Large intestine (tissue), 3 donors: ENCODE measurements around the gene NUBPL. TPM values are rescaled to one million over a fixed set of nuclear protein-coding genes. Genes with fewer than 3 reads are reported as not detected.

Experiments
- DNase-seq, 2 donors: peaks; one replicate each; pipeline versions ENCODE4 v3.0.0 to v3.0.0-alpha.2; 2013
- H3K27ac ChIP-seq: one replicate; pipeline ENCODE4 v1.5.1; 2013; ENCODE audit warnings: low read length
- H3K27me3 ChIP-seq: 2 replicates; pipeline ENCODE4 v1.6.1; 2013; ENCODE audit warnings: low read length; ENCODE audit not compliant: control insufficient read depth, insufficient read depth
- H3K36me3 ChIP-seq: 2 replicates; pipeline ENCODE4 v1.6.1; 2013; ENCODE audit warnings: low read length; ENCODE audit not compliant: control insufficient read depth, insufficient read depth
- H3K4me1 ChIP-seq: one replicate; pipeline ENCODE4 v1.6.1; 2013; ENCODE audit warnings: low read length; ENCODE audit not compliant: control insufficient read depth, insufficient read depth
- H3K4me3 ChIP-seq: one replicate; pipeline ENCODE4 v1.5.1; 2013; ENCODE audit warnings: low read length
- H3K9me3 ChIP-seq: one replicate; pipeline ENCODE4 v1.6.1; 2013; ENCODE audit warnings: mild to moderate bottlenecking, low read depth, low read length, moderate library complexity; ENCODE audit not compliant: control insufficient read depth
- WGBS: methylation state at CpG from one replicate; pipeline ENCODE4 v1.1.5; 2013; ENCODE audit warnings: low lambda C conversion rate; ENCODE audit not compliant: insufficient coverage; 5-methylcytosine and 5-hydroxymethylcytosine counted together
- polyA plus RNA-seq: library from polyadenylated mRNA; unstranded; fragments of 120-200 nt; gene quantifications from one replicate; pipeline ENCODE4 v1.2.1, GENCODE V29; 2013

Gene NUBPL
- polyA plus RNA-seq, 1 donor, result 12.1 TPM

- H3K9me3 ChIP-seq, result no peaks in the 10 kb centered on the region
- H3K27me3 ChIP-seq, result no peaks in the 10 kb centered on the region
- H3K36me3 ChIP-seq, result no peaks in the 10 kb centered on the region
- H3K27ac ChIP-seq, result peak overlapping the region; percentile 51
- peak; percentile 45 to 77 for DNase-seq
- H3K4me3 ChIP-seq, result no peak overlapping the region
- 43% methylated on average over 2 of the region's 2 CpGs for WGBS
- peaks cover 4% of the 10 kb centered on the region for H3K4me1 ChIP-seq
Observed at GRCh38 chr14:31902002-31902401, 340.8 kb downstream of the NUBPL start.

GRCh38 chr14:31902945-31903646, 341.9 kb downstream of the NUBPL start:
- Histone ChIP-seq H3K27ac (no peak overlapping the region), H3K9me3 (no peaks in the 10 kb centered on the region), H3K27me3 (no peaks in the 10 kb centered on the region), H3K4me1 (peaks cover 4% of the 10 kb centered on the region), H3K36me3 (no peaks in the 10 kb centered on the region), H3K4me3 (no peak overlapping the region)
- no CpG with 5 or more reads among the region's 6 CpGs for WGBS
- peak; percentile 29 to 46 for DNase-seq

GRCh38 chr14:31909977-31910376, 348.8 kb downstream of the NUBPL start:
- no peak for DNase-seq
- Histone ChIP-seq H3K27me3 (no peaks in the 10 kb centered on the region), H3K4me1 (no peaks in the 10 kb centered on the region), H3K36me3 (no peaks in the 10 kb centered on the region), H3K9me3 (peaks cover 5% of the 10 kb centered on the region), H3K4me3 (no peak overlapping the region), H3K27ac (no peak overlapping the region)
- WGBS, result 80% methylated on average over 1 of the region's 3 CpGs

Other genes with a start within 250 kb of the NUBPL start
- 23.7 TPM for gene HEATR5A, start 140.9 kb upstream of the NUBPL start, polyA plus RNA-seq
- gene DTD2, start 103.9 kb upstream of the NUBPL start, polyA plus RNA-seq, result 15.3 TPM
- gene GPR33, start 73.4 kb upstream of the NUBPL start, polyA plus RNA-seq, result 0.03 TPM